Measurements from ENCODE around the gene GPATCH8. TPM values are rescaled to one million over a fixed set of nuclear protein-coding genes. Genes with fewer than 3 reads are reported as not detected.
A peak's percentile ranks its signal among the peaks of the same experiment; 100 is the strongest.

Gene GPATCH8
- total and polyA plus RNA-seq, 7 experiments from 2014 or later: 40.2 to 88.5 (median 67.6) TPM

DNA sequence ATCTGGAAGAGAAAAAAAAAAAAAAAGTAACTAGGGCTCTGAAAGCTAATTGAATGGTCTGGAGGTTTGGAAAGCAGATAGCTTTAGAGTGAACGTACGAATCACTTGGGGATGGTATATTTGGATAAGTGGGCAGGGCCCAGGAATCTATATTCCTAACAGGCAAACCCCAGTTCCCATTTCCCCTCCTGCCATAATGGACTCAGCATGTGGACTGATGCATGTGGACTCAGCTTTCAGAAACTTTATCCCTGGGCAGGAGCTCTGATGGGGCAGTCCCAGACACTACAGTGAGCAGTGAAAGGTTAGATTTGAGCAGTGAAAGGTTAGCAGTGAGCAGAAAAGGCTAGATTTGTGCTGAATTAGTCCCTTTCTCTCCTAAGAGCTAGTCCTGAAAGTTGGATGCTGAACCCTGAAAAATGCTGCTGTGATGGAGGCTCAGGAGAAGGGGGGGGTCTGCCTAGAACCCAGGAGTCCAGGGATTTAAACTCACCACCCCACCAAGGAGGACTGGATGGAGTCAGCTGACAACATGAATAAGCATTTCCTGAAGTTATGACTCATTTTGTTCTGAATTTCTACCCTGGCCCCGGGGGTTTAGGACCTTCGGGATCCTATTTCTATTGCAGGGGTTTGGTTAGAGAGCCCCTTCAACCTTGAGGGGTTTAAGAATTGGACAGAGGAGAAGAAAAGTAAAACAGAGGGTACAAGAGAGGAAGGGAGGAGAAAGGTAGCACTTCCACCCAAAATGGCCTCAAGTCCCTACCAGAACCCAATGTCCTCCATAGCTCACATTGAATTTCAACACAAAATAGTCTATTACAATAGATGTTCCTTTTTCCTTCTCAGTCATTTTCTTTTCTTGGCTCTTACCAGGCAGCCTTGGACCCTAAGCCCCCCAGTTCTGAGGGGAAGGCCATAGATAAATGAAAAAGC, 43.7 kb upstream of the GPATCH8 start:
- ChIA-PET CTCF (interaction anchor here (0.7 kb wide), 1 partner anchor 1099 kb away, joined by 3 read pairs; no protein-coding TSS in a partner anchor), POLR2A (no interaction called here)
- no peaks in the 10 kb centered on the region for H3K9me3 Mint-ChIP-seq
- Histone ChIP-seq H3K36me3 (ENCODE audit: control insufficient read depth in 2 of 3, insufficient read depth in 3 of 3, low read length in 3 of 3) (no peaks in the 10 kb centered on the region), H3K4me3 (ENCODE audit: low read length) (no peak overlapping the region), H3K9me3 (ENCODE audit: control insufficient read depth in 2 of 3, low read length in 3 of 3) (no peaks in the 10 kb centered on the region), H3K27ac (ENCODE audit: low read depth, low read length) (no peak overlapping the region), H3K27me3 (ENCODE audit: control insufficient read depth in 2 of 2, insufficient read depth in 2 of 2, low read length in 2 of 2) (no peaks in the 10 kb centered on the region), H3K4me1 (ENCODE audit: control insufficient read depth in 2 of 2, insufficient read depth in 2 of 2, low read length in 2 of 2) (no peaks in the 10 kb centered on the region)
- H3K4me1 Mint-ChIP-seq: peaks cover 0 to 11% (median 0%) of the 10 kb centered on the region in 7 donors
- H3K36me3 Mint-ChIP-seq: no peaks in the 10 kb centered on the region
- ATAC-seq (peak; percentile 42), DNase-seq (no peak)
- H3K4me3 Mint-ChIP-seq: no peak overlapping the region
- peaks cover 8 to 53% (median 36%) of the 10 kb centered on the region in 5 donors for H3K27me3 Mint-ChIP-seq
- no peak overlapping the region for H3K27ac Mint-ChIP-seq
- intact Hi-C loops (cut with micrococcal nuclease): no loop called here

- Histone ChIP-seq H3K36me3 (ENCODE audit: control insufficient read depth in 2 of 3, insufficient read depth in 3 of 3, low read length in 3 of 3) (no peaks in the 10 kb centered on the region), H3K4me1 (ENCODE audit: control insufficient read depth in 2 of 2, insufficient read depth in 2 of 2, low read length in 2 of 2) (no peaks in the 10 kb centered on the region), H3K9me3 (ENCODE audit: control insufficient read depth in 2 of 3, low read length in 3 of 3) (no peaks in the 10 kb centered on the region), H3K4me3 (ENCODE audit: low read length) (no peak overlapping the region), H3K27ac (ENCODE audit: low read depth, low read length) (no peak overlapping the region), H3K27me3 (ENCODE audit: control insufficient read depth in 2 of 2, insufficient read depth in 2 of 2, low read length in 2 of 2) (no peaks in the 10 kb centered on the region)
- H3K36me3 Mint-ChIP-seq: no peaks in the 10 kb centered on the region
- ChIA-PET POLR2A (interaction anchor here (0.7 kb wide), 1 partner anchor 10 kb away, joined by 4 read pairs; no protein-coding TSS in a partner anchor), CTCF (no interaction called here)
- H3K4me3 Mint-ChIP-seq: no peak overlapping the region
- no peaks in the 10 kb centered on the region for H3K9me3 Mint-ChIP-seq
- H3K27me3 Mint-ChIP-seq: peaks cover 15 to 49% (median 31%) of the 10 kb centered on the region in 5 donors
- peaks cover 0 to 11% (median 0%) of the 10 kb centered on the region in 7 donors for H3K4me1 Mint-ChIP-seq
- no peak for ATAC-seq
- no peak for DNase-seq
- no peak overlapping the region for H3K27ac Mint-ChIP-seq
- intact Hi-C loops (cut with micrococcal nuclease): no loop called here
Observed at GRCh38 chr17:44543905-44544523, 40.8 kb upstream of the GPATCH8 start.

DNA sequence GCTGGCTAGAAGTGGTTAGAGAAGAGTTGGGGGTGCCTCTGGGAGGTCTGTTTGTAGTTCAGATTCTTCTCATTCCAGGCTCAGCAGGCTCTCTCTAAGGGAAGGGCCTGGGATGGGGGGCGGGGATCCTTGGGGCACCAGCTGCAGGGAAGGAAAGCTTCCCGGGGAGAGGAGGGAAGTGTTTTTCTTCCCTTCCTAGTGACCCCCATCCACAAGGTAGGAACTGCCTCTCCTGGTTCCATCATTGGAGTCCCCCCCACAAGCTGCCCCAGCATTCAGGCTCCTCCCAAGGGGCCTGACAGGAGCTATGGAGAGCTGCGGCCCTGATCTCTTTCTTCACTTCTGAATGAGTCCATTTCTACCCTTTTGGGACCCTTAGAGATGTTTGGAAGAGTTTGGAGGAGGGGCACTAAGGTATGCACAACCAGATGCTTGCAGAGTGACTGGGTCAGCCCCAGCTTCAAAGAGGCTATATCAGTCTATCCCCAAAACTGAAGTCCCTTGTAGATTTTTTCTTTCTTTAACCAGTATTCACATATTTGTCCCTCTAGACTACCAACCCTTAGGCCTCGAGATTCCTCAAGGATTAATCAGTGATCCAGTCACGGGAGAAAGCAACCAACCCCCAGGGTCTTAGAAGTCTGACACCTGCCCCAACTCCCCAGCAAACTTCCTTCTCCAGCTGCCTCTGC, 40.2 kb upstream of the GPATCH8 start:
- Histone ChIP-seq H3K36me3 (ENCODE audit: control insufficient read depth in 2 of 3, insufficient read depth in 3 of 3, low read length in 3 of 3) (no peaks in the 10 kb centered on the region), H3K27me3 (ENCODE audit: control insufficient read depth in 2 of 2, insufficient read depth in 2 of 2, low read length in 2 of 2) (no peaks in the 10 kb centered on the region), H3K9me3 (ENCODE audit: control insufficient read depth in 2 of 3, low read length in 3 of 3) (no peaks in the 10 kb centered on the region), H3K27ac (ENCODE audit: low read depth, low read length) (no peak overlapping the region), H3K4me3 (ENCODE audit: low read length) (no peak overlapping the region), H3K4me1 (ENCODE audit: control insufficient read depth in 2 of 2, insufficient read depth in 2 of 2, low read length in 2 of 2) (no peaks in the 10 kb centered on the region)
- Mint-ChIP-seq H3K36me3 (no peaks in the 10 kb centered on the region), H3K9me3 (no peaks in the 10 kb centered on the region), H3K27ac (no peak overlapping the region), H3K4me1 (peaks cover 0 to 11% (median 0%) of the 10 kb centered on the region in 7 donors), H3K27me3 (peaks cover 15 to 45% (median 32%) of the 10 kb centered on the region in 5 donors), H3K4me3 (no peak overlapping the region)
- DNase-seq: no peak
- CTCF ChIA-PET: no interaction called here
- ATAC-seq: no peak
- POLR2A ChIA-PET: interaction anchor here (0.7 kb wide), 1 partner anchor 9 kb away, joined by 4 read pairs; no protein-coding TSS in a partner anchor
- intact Hi-C loops (cut with micrococcal nuclease): no loop called here

- Mint-ChIP-seq H3K36me3 (no peaks in the 10 kb centered on the region), H3K27ac (no peak overlapping the region), H3K9me3 (no peaks in the 10 kb centered on the region), H3K4me3 (no peak overlapping the region), H3K27me3 (peaks cover 9 to 39% (median 26%) of the 10 kb centered on the region in 5 donors), H3K4me1 (peaks cover 0 to 10% (median 0%) of the 10 kb centered on the region in 7 donors)
- ATAC-seq: no peak
- Histone ChIP-seq H3K27ac (ENCODE audit: low read depth, low read length) (no peak overlapping the region), H3K27me3 (ENCODE audit: control insufficient read depth in 2 of 2, insufficient read depth in 2 of 2, low read length in 2 of 2) (no peaks in the 10 kb centered on the region), H3K9me3 (ENCODE audit: control insufficient read depth in 2 of 3, low read length in 3 of 3) (no peaks in the 10 kb centered on the region), H3K36me3 (ENCODE audit: control insufficient read depth in 2 of 3, insufficient read depth in 3 of 3, low read length in 3 of 3) (no peaks in the 10 kb centered on the region), H3K4me3 (ENCODE audit: low read length) (no peak overlapping the region), H3K4me1 (ENCODE audit: control insufficient read depth in 2 of 2, insufficient read depth in 2 of 2, low read length in 2 of 2) (no peaks in the 10 kb centered on the region)
- intact Hi-C loops (cut with micrococcal nuclease): no loop called here
- DNase-seq: no peak
- POLR2A ChIA-PET: no interaction called here
- CTCF ChIA-PET: no interaction called here
Observed at GRCh38 chr17:44541884-44542581, 38.8 kb upstream of the GPATCH8 start.

GRCh38 chr17:44540246-44541084, 37.3 kb upstream of the GPATCH8 start:
- ChIA-PET CTCF (no interaction called here), POLR2A (no interaction called here)
- ATAC-seq (no peak), DNase-seq (no peak)
- Histone ChIP-seq H3K4me1 (ENCODE audit: control insufficient read depth in 2 of 2, insufficient read depth in 2 of 2, low read length in 2 of 2) (no peaks in the 10 kb centered on the region), H3K9me3 (ENCODE audit: control insufficient read depth in 2 of 3, low read length in 3 of 3) (no peaks in the 10 kb centered on the region), H3K27ac (ENCODE audit: low read depth, low read length) (no peak overlapping the region), H3K4me3 (ENCODE audit: low read length) (no peak overlapping the region), H3K36me3 (ENCODE audit: control insufficient read depth in 2 of 3, insufficient read depth in 3 of 3, low read length in 3 of 3) (no peaks in the 10 kb centered on the region), H3K27me3 (ENCODE audit: control insufficient read depth in 2 of 2, insufficient read depth in 2 of 2, low read length in 2 of 2) (no peaks in the 10 kb centered on the region)
- Mint-ChIP-seq H3K9me3 (no peaks in the 10 kb centered on the region), H3K36me3 (no peaks in the 10 kb centered on the region), H3K4me3 (no peak overlapping the region), H3K27me3 (peaks cover 6 to 27% (median 20%) of the 10 kb centered on the region in 5 donors), H3K27ac (no peak overlapping the region), H3K4me1 (peaks cover 0 to 5% (median 0%) of the 10 kb centered on the region in 7 donors)
- intact Hi-C loops (cut with micrococcal nuclease): no loop called here

GRCh38 chr17:44539673-44540072, 36.5 kb upstream of the GPATCH8 start:
- Histone ChIP-seq H3K27me3 (ENCODE audit: control insufficient read depth in 2 of 2, insufficient read depth in 2 of 2, low read length in 2 of 2) (no peaks in the 10 kb centered on the region), H3K4me1 (ENCODE audit: control insufficient read depth in 2 of 2, insufficient read depth in 2 of 2, low read length in 2 of 2) (no peaks in the 10 kb centered on the region), H3K36me3 (ENCODE audit: control insufficient read depth in 2 of 3, insufficient read depth in 3 of 3, low read length in 3 of 3) (no peaks in the 10 kb centered on the region), H3K4me3 (ENCODE audit: low read length) (no peak overlapping the region), H3K27ac (ENCODE audit: low read depth, low read length) (no peak overlapping the region), H3K9me3 (ENCODE audit: control insufficient read depth in 2 of 3, low read length in 3 of 3) (no peaks in the 10 kb centered on the region)
- no peak overlapping the region for H3K27ac Mint-ChIP-seq
- H3K27me3 Mint-ChIP-seq: peaks cover 6 to 23% (median 15%) of the 10 kb centered on the region in 5 donors
- H3K36me3 Mint-ChIP-seq: no peaks in the 10 kb centered on the region
- POLR2A ChIA-PET: no interaction called here
- H3K4me1 Mint-ChIP-seq: peaks cover 0 to 5% (median 0%) of the 10 kb centered on the region in 7 donors
- CTCF ChIA-PET: no interaction called here
- intact Hi-C loops (cut with micrococcal nuclease): no loop called here
- ATAC-seq: no peak
- H3K9me3 Mint-ChIP-seq: no peaks in the 10 kb centered on the region
- H3K4me3 Mint-ChIP-seq: no peak overlapping the region
- no peak for DNase-seq
